Colonic mucosa (tissue), 4 donors: Measurements from ENCODE around the gene LGALS16. TPM values are rescaled to one million over a fixed set of nuclear protein-coding genes. Genes with fewer than 3 reads are reported as not detected.
"Not testable (repeated sequence)": the region's sequence is repeated elsewhere in the genome, so short reads cannot be mapped to it uniquely, and the experiment has no call there.

Experiments used
- DNase-seq: peaks from one replicate; pipeline ENCODE4 v3.0.0-alpha.2; 2020
- H3K27ac ChIP-seq: fragments of 200-600 bp; one replicate; pipeline ENCODE4 v1.8.0; 2021
- H3K27me3 ChIP-seq: fragments of 200-600 bp; one replicate; pipeline ENCODE4 v1.8.0; 2021
- H3K36me3 ChIP-seq: fragments of 200-600 bp; one replicate; pipeline ENCODE4 v1.8.0; 2021
- H3K4me1 ChIP-seq: fragments of 200-600 bp; one replicate; pipeline ENCODE4 v1.8.0; 2021; ENCODE audit warnings: mild to moderate bottlenecking
- H3K4me3 ChIP-seq: fragments of 200-600 bp; one replicate; pipeline ENCODE4 v1.8.0; 2021
- H3K9ac ChIP-seq, 2 donors: one replicate each; pipeline ENCODE4 v1.7.0; 2013; ENCODE audit warnings: control low read depth in 2 of 2, low read depth in 2 of 2, low read length in 2 of 2
- H3K9me3 ChIP-seq: fragments of 200-600 bp; one replicate; pipeline ENCODE4 v1.8.0; 2021
- intact Hi-C: fragments of 100-400 bp; cut with DNase I; formaldehyde crosslinking; loops from one replicate; pipeline ENCODE4 v1.14.1; 2022
- total RNA-seq, 2 donors: library from RNA; stranded (reverse); fragmentation: NEBNext Ultra II Directional in 1 of 2; extraction: Animal tissue kit (Norgen Biotek cat#: 25700) in 1 of 2; gene quantifications; one replicate each; pipeline ENCODE4 v1.2.1, GENCODE V29; 2021
- TF ChIP-seq, protein P1 (sequence below): fragments of 200-600 bp; IDR thresholded peaks from one replicate; pipeline ENCODE4 v1.8.0; 2022; ENCODE audit warnings: antibody characterized with exemption, mild to moderate bottlenecking
- donor health status: healthy.
- donor health status: DM: no; HTN: no; CAD: no.
- donor health status: DM: no; HTN: no; CAD: no.

LGALS16 gene
- total RNA-seq, 2 donors from 2014 or later, result not detected

DNA sequence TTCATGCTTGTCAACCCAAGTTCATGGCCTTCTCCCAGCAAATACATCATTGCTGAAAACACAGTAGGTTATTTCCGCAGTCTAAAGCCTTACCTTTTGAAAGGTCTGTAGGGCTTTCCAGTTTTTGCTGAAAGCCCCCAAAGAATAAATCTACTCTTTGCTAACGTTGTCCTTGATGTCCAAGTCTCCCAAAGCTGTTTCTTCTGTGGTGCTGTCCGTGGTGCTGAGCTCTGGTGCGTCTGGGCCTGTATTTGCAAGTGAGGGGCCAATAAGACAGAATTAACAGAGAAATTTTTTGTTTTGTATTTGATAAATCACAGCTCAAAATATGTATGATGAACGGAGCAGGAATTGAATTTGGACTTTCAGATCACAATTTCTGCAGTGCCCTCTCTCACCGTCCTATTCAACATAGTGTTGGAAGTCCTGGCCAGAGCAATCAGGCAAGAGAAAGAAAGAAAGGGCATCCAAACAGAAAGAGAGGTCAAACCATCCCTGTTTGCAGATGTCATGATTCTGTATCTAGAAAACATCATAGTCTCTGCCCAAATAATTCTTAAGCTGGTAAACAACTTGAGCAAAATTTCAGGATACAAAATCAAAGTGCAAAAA lies 9.8 kb upstream of the LGALS16 start:
- no peaks in the 10 kb centered on the region for H3K9me3 ChIP-seq
- no peaks in the 10 kb centered on the region for H3K4me1 ChIP-seq
- H3K36me3 ChIP-seq, result no peaks in the 10 kb centered on the region
- no peak overlapping the region for H3K27ac ChIP-seq
- TF ChIP-seq, protein P1, sequence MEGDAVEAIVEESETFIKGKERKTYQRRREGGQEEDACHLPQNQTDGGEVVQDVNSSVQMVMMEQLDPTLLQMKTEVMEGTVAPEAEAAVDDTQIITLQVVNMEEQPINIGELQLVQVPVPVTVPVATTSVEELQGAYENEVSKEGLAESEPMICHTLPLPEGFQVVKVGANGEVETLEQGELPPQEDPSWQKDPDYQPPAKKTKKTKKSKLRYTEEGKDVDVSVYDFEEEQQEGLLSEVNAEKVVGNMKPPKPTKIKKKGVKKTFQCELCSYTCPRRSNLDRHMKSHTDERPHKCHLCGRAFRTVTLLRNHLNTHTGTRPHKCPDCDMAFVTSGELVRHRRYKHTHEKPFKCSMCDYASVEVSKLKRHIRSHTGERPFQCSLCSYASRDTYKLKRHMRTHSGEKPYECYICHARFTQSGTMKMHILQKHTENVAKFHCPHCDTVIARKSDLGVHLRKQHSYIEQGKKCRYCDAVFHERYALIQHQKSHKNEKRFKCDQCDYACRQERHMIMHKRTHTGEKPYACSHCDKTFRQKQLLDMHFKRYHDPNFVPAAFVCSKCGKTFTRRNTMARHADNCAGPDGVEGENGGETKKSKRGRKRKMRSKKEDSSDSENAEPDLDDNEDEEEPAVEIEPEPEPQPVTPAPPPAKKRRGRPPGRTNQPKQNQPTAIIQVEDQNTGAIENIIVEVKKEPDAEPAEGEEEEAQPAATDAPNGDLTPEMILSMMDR, result no peak
- no peak overlapping the region for H3K9ac ChIP-seq
- H3K27me3 ChIP-seq, result no peaks in the 10 kb centered on the region
- DNase-seq, result no peak
- intact Hi-C loops, result no loop called here
- H3K4me3 ChIP-seq, result no peak overlapping the region

- intact Hi-C loops, result no loop called here
- H3K4me3 ChIP-seq, result no peak overlapping the region
- no peak overlapping the region for H3K27ac ChIP-seq
- no peaks in the 10 kb centered on the region for H3K4me1 ChIP-seq
- H3K36me3 ChIP-seq, result no peaks in the 10 kb centered on the region
- no peaks in the 10 kb centered on the region for H3K9me3 ChIP-seq
- DNase-seq, result no peak
- no peak overlapping the region for H3K9ac ChIP-seq
- TF ChIP-seq, protein P1, result no peak
- H3K27me3 ChIP-seq, result no peaks in the 10 kb centered on the region
Observed at GRCh38 chr19:39647918-39648317, 7.8 kb upstream of the LGALS16 start.

DNA sequence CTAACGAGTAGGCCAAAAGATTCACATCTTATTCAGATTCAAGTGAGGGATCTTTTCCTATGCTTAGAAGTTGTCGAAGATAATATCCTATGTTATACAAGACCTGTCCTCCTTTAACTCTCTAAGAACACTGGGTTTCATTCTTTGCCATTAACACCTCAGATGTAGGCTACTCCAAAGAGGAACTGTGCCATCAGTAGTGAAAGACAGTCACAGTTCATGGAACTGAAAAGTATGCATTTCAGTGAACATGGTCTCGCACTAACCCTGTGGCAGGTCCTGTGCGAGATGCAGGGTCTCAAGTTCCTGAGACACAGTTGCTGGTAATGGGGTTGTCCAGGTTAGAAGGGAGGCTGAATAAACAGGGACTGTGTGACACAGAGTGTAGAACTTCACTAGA lies 4.1 kb downstream of the LGALS16 start:
- Histone ChIP-seq H3K9me3 (no peaks in the 10 kb centered on the region), H3K4me3 (no peak overlapping the region), H3K9ac (no peak overlapping the region), H3K4me1 (no peaks in the 10 kb centered on the region), H3K27me3 (no peaks in the 10 kb centered on the region), H3K36me3 (no peaks in the 10 kb centered on the region), H3K27ac (no peak overlapping the region)
- intact Hi-C loops, result no loop called here
- no peak for DNase-seq
- TF ChIP-seq, protein P1, result no peak

- no peaks in the 10 kb centered on the region for H3K9me3 ChIP-seq
- DNase-seq, result no peak
- H3K9ac ChIP-seq, result no peak overlapping the region
- no peak overlapping the region for H3K4me3 ChIP-seq
- no peaks in the 10 kb centered on the region for H3K27me3 ChIP-seq
- no peak overlapping the region for H3K27ac ChIP-seq
- H3K36me3 ChIP-seq, result no peaks in the 10 kb centered on the region
- TF ChIP-seq, protein P1, result no peak
- intact Hi-C loops, result no loop called here
- H3K4me1 ChIP-seq, result no peaks in the 10 kb centered on the region
Observed at GRCh38 chr19:39660661-39661060, 4.9 kb downstream of the LGALS16 start.

DNA sequence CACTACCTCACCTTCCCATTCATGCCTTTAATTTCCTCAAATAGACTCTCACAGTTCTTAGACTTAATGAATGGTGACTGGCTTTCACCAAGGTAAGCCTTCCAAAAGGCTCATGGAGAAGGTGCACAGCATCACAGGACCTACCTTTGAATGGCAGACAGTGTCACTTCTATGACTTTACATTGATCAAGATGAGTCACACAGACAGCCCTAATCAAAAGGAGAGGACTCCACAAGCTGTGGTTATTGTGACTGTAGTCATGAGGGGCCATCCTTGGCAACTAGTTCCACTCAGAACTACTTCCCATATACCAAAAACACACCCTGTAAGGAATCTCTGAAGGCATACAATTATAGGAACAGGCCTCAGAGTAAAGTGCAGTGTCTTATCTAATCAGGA lies 5.9 kb downstream of the LGALS16 start:
- TF ChIP-seq, protein P1, result no peak
- no peak overlapping the region for H3K4me3 ChIP-seq
- DNase-seq, result no peak

GRCh38 chr19:39669860-39670259 lies 14.1 kb downstream of the LGALS16 start:
- H3K27ac ChIP-seq, H3K9ac ChIP-seq, H3K27me3 ChIP-seq, H3K4me1 ChIP-seq, H3K9me3 ChIP-seq, DNase-seq, H3K36me3 ChIP-seq, intact Hi-C loops, H3K4me3 ChIP-seq: not testable (repeated sequence)

More for the DNA sequence above, 5.9 kb downstream of the LGALS16 start:
- Histone ChIP-seq H3K27me3 (no peaks in the 10 kb centered on the region), H3K9ac (no peak overlapping the region), H3K36me3 (no peaks in the 10 kb centered on the region), H3K27ac (no peak overlapping the region), H3K9me3 (no peaks in the 10 kb centered on the region), H3K4me1 (no peaks in the 10 kb centered on the region)
- intact Hi-C loops, result no loop called here
